Liver (tissue), 9 donors: ENCODE data around the gene RTN3. TPM values are rescaled to one million over a fixed set of nuclear protein-coding genes. Genes with fewer than 3 reads are reported as not detected.
A peak's percentile ranks its signal among the peaks of the same experiment; 100 is the strongest.

Experiments
- DNase-seq: peaks from one replicate; pipeline ENCODE4 v3.0.0-alpha.2; 2017; ENCODE audit warnings: low spot score
- H3K27ac ChIP-seq, 2 donors: one replicate each; pipeline ENCODE4 v1.7.0; 2013; ENCODE audit warnings: inconsistent platforms in 2 of 2, low read length in 2 of 2, control low read depth in 1 of 2, low read depth in 1 of 2, mild to moderate bottlenecking in 1 of 2
- H3K27me3 ChIP-seq, 4 donors: one replicate each; pipeline versions ENCODE4 v1.6.1 to v1.7.0; 2013; ENCODE audit warnings: low read length in 3 of 4, inconsistent platforms in 1 of 4, mild to moderate bottlenecking in 1 of 4, moderate library complexity in 1 of 4; ENCODE audit not compliant: control insufficient read depth in 4 of 4, insufficient read depth in 4 of 4
- H3K36me3 ChIP-seq, 4 donors: one replicate each; pipeline versions ENCODE4 v1.6.1 to v1.7.0; 2013; ENCODE audit warnings: low read length in 3 of 4, mild to moderate bottlenecking in 3 of 4, low read depth in 1 of 4, moderate library complexity in 1 of 4; ENCODE audit not compliant: control insufficient read depth in 4 of 4, insufficient read depth in 3 of 4
- H3K4me1 ChIP-seq, 4 donors: one replicate each; pipeline versions ENCODE4 v1.6.1 to v1.7.0; 2013; ENCODE audit warnings: low read length in 3 of 4, mild to moderate bottlenecking in 3 of 4, moderate library complexity in 1 of 4; ENCODE audit not compliant: control insufficient read depth in 4 of 4, insufficient read depth in 4 of 4
- H3K4me3 ChIP-seq, 3 donors: one replicate each; pipeline versions ENCODE4 v1.6.1 to v1.7.0; 2013; ENCODE audit warnings: low read length in 3 of 3, control low read depth in 1 of 3, low read depth in 1 of 3, mild to moderate bottlenecking in 1 of 3
- H3K9ac ChIP-seq, 2 donors: one replicate each; pipeline ENCODE4 v1.7.0; 2013; ENCODE audit warnings: low read length in 2 of 2, mild to moderate bottlenecking in 2 of 2, moderate library complexity in 2 of 2, control low read depth in 1 of 2, low read depth in 1 of 2
- H3K9me3 ChIP-seq, 4 donors: one replicate each; pipeline versions ENCODE4 v1.6.1 to v1.7.0; 2013; ENCODE audit warnings: low read length in 3 of 4; ENCODE audit not compliant: control insufficient read depth in 4 of 4
- ATF3 ChIP-seq: IDR thresholded peaks from 2 replicates; pipeline ENCODE4 v1.6.1; 2016; ENCODE audit warnings: antibody characterized with exemption
- CTCF ChIP-seq: fragments of 150-350 bp; IDR thresholded peaks from 2 replicates; pipeline ENCODE4 v1.5.1; 2017; ENCODE audit warnings: improper control_type of control experiment, low read depth, low read length; ENCODE audit not compliant: missing input control
- FOXA1 ChIP-seq: IDR thresholded peaks from 2 replicates; pipeline ENCODE4 v1.6.1; 2016; ENCODE audit warnings: antibody characterized with exemption
- HNF4A ChIP-seq, 2 donors: conservative IDR thresholded peaks; 2 replicates each; pipeline ENCODE4 v1.6.1; 2016; ENCODE audit warnings: antibody characterized with exemption in 2 of 2, mild to moderate bottlenecking in 2 of 2
- HNF4G ChIP-seq: IDR thresholded peaks from 2 replicates; pipeline ENCODE4 v1.6.1; 2016; ENCODE audit warnings: antibody characterized with exemption
- JUND ChIP-seq, 2 donors: IDR thresholded peaks; 2 replicates each; pipeline ENCODE4 v1.6.1; 2016; ENCODE audit warnings: antibody characterized with exemption in 2 of 2
- REST ChIP-seq: IDR thresholded peaks from 2 replicates; pipeline ENCODE4 v1.6.1; 2016; ENCODE audit warnings: antibody characterized with exemption, mild to moderate bottlenecking
- RXRA ChIP-seq, 2 donors: IDR thresholded peaks; 2 replicates each; pipeline ENCODE4 v1.6.1; 2017 to 2018; ENCODE audit warnings: antibody characterized with exemption in 2 of 2, mild to moderate bottlenecking in 1 of 2
- SP1 ChIP-seq: IDR thresholded peaks from 2 replicates; pipeline ENCODE4 v1.6.1; 2018; ENCODE audit warnings: antibody characterized with exemption, mild to moderate bottlenecking
- YY1 ChIP-seq: IDR thresholded peaks from 2 replicates; pipeline ENCODE4 v1.6.1; 2016; ENCODE audit warnings: antibody characterized with exemption, mild to moderate bottlenecking
- ZBTB33 ChIP-seq: IDR thresholded peaks from 2 replicates; pipeline ENCODE4 v1.6.1; 2016; ENCODE audit warnings: antibody characterized with exemption
- WGBS: extraction: QIAGEN DNeasy Blood & Tissue Kit; methylation state at CpG from one replicate; pipeline ENCODE4 v1.1.7; 2013; 5-methylcytosine and 5-hydroxymethylcytosine counted together
- polyA plus RNA-seq, 2 donors: library from polyadenylated mRNA; stranded (reverse) in 1 of 2; unstranded in 1 of 2; fragments of 200-250 nt in 1 of 2; fragments of >200 nt in 1 of 2; fragmentation: Nextera tagmentation in 1 of 2; extraction: Ambion mirVana in 1 of 2; gene quantifications; one replicate each; pipeline versions ENCODE4 v1.2.1 to v1.2.3, GENCODE V29; 2013 to 2015
- total RNA-seq, 2 donors: library from RNA; depleted of rRNA; stranded (reverse); fragments of >200 nt; gene quantifications; one replicate each; pipeline ENCODE4 v1.2.3, GENCODE V29; 2014
- TF ChIP-seq, protein P1 (sequence below): IDR thresholded peaks from 2 replicates; pipeline ENCODE4 v1.6.1; 2016; ENCODE audit warnings: antibody characterized with exemption
- donor health status: healthy.
- donor health status: healthy.
- donor health status: healthy.
- donor health status: healthy.
- donor health status: healthy.

The RTN3 gene
- total and polyA plus RNA-seq, 4 donors: 29.7 to 49.3 (median 31.4) TPM

DNA sequence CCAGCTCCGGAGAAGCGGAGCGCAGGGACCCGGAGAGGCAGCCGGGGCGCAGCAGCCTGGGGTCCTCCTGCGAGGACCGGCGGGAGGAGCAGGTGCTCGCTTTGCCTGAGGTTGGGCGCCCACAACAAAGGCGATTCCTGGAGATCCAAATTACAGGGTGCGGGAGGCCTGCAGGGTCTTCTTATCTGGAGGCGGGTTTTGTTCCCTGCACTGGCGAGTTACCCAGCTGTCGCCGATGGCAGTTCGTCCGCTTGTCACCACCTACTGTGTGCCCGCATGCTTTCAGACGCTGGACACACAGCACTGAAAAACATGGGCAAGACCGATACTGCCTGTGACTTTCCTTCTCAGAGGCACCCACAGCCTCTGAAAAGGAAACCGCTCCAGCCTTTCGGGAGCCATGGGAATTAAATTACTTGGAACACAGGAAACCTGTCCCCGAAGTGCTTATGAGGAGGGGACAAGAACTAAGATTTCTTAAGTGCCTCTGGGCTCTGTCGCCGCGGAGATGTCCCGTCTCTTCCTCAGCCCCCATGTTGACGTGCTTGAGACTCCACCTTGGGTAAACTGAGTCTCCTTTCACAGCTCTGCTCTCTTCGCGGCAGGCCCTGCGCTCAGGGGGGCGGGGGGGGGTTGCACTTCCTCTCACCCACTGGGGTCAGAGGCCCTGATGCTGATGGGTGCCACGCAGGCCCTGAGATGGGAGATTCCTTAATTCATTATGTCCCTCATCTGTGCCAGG lies 88.6 kb downstream of the RTN3 start:
- peak overlapping the region; percentile 20 to 27 for H3K27ac ChIP-seq
- DNase-seq: peak; percentile 36

More for the DNA sequence above, 88.6 kb downstream of the RTN3 start:
- TF ChIP-seq YY1 (no peak), SP1 (no peak), FOXA1 (no peak), ZBTB33 (no peak), HNF4G (no peak), CTCF (no peak), REST (no peak), RXRA (IDR thresholded peaks at IDR 0.05) (no peak), HNF4A (conservative IDR thresholded peaks at IDR 0.05) (no peak), ATF3 (no peak), JUND (IDR thresholded peaks at IDR 0.05) (no peak)
- TF ChIP-seq, protein P1, sequence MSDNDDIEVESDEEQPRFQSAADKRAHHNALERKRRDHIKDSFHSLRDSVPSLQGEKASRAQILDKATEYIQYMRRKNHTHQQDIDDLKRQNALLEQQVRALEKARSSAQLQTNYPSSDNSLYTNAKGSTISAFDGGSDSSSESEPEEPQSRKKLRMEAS: no peak
- peaks cover 15 to 40% (median 30%) of the 10 kb centered on the region in 4 donors for H3K4me1 ChIP-seq
- H3K9me3 ChIP-seq: no peaks in the 10 kb centered on the region
- no peak overlapping the region for H3K9ac ChIP-seq
- H3K36me3 ChIP-seq: no peaks in the 10 kb centered on the region
- 35% methylated on average over 35 of the region's 35 CpGs for WGBS
- no peaks in the 10 kb centered on the region for H3K27me3 ChIP-seq
- H3K4me3 ChIP-seq: peak overlapping the region in 2 of 3 donors; percentile 43 to 97
